Endothelial cell of umbilical vein (primary cell): ENCODE data around the gene LMAN2. TPM values are rescaled to one million over a fixed set of nuclear protein-coding genes. Genes with fewer than 3 reads are reported as not detected.

ENCODE experiments used
- BruUV-seq: library from RNA; stranded (reverse); fragments of 400-500 nt; replicated peaks from 2 replicates; lab custom pipeline; 2021; lab: Mats Ljungman, UMichigan
- CTCF ChIA-PET: fragments of 300-600, 350-600 bp; sonication (Branson Sonifier 250); formaldehyde crosslinking; loops from one replicate; lab custom pipeline; 2021; ENCODE audit warnings: antibody characterized with exemption, inconsistent platforms; lab: Charles Lee
- POLR2A ChIA-PET: fragments of 300-600, 350-600 bp; sonication (Branson Sonifier 250); formaldehyde crosslinking; loops from one replicate; lab custom pipeline; 2021; ENCODE audit warnings: antibody characterized with exemption, inconsistent platforms; lab: Charles Lee
- DNase-seq: peaks from one replicate; pipeline ENCODE4 v3.0.0-alpha.2; 2011; ENCODE audit warnings: low read depth, low spot score
- FAIRE-seq: peaks from 2 replicates; lab custom pipeline; 2011; peaks lifted over from hg19 to GRCh38; lab: Jason Lieb, UNC
- H2AFZ ChIP-seq: 2 replicates; pipeline ENCODE4 v1.6.0; 2012; ENCODE audit warnings: low read depth, low read length, control low read depth, inconsistent platforms
- H3K27ac ChIP-seq: 2 replicates; pipeline ENCODE4 v1.5.1; 2011; ENCODE audit warnings: low read depth, mild to moderate bottlenecking, control low read depth, low read length, moderate library complexity; ENCODE audit not compliant: insufficient read depth
- H3K27me3 ChIP-seq, 2 experiments: 2 replicates each; pipeline versions ENCODE4 v1.6.0 to v1.6.1; 2011; ENCODE audit warnings: low read length in 2 of 2, mixed read lengths in 1 of 2; ENCODE audit not compliant: control insufficient read depth in 2 of 2, insufficient read depth in 2 of 2
- H3K36me3 ChIP-seq, 2 experiments: 2 replicates in 1 of 2; 3 replicates in 1 of 2; pipeline ENCODE4 v1.5.1; 2011; ENCODE audit warnings: low read length in 2 of 2, mild to moderate bottlenecking in 1 of 2, moderate library complexity in 1 of 2; ENCODE audit not compliant: control insufficient read depth in 2 of 2, insufficient read depth in 2 of 2; ENCODE audit errors: extremely low read depth in 1 of 2
- H3K4me1 ChIP-seq: 3 replicates; pipeline ENCODE4 v1.5.1; 2011; ENCODE audit warnings: mild to moderate bottlenecking, low read length; ENCODE audit not compliant: control insufficient read depth, insufficient read depth; ENCODE audit errors: extremely low read depth
- H3K4me2 ChIP-seq: 2 replicates; pipeline ENCODE4 v1.6.1; 2011; ENCODE audit warnings: low read length, control low read depth, mixed read lengths; ENCODE audit not compliant: insufficient read depth
- H3K4me3 ChIP-seq, 3 experiments: fragments of 200-600 bp in 1 of 3; sonication (generic), shearing (Covaris generic) in 1 of 3; replicated peaks in 1 of 3; 2 replicates each; pipeline ENCODE4 v1.5.1; 2011 to 2016; ENCODE audit warnings: control low read depth in 3 of 3, low read length in 3 of 3, mild to moderate bottlenecking in 2 of 3, inconsistent platforms in 1 of 3, low read depth in 1 of 3, moderate library complexity in 1 of 3; ENCODE audit not compliant: insufficient read depth in 1 of 3
- H3K79me2 ChIP-seq: 2 replicates; pipeline ENCODE4 v1.6.0; 2012; ENCODE audit warnings: low read length, inconsistent platforms; ENCODE audit not compliant: control insufficient read depth, insufficient read depth
- H3K9ac ChIP-seq: replicated peaks from 2 replicates; pipeline ENCODE3; 2011; ENCODE audit warnings: low read length, control low read depth; ENCODE audit not compliant: insufficient read depth; ENCODE audit errors: extremely low read depth
- H3K9me1 ChIP-seq: replicated peaks from 3 replicates; pipeline ENCODE4 v1.6.0; 2011; ENCODE audit warnings: mild to moderate bottlenecking, low read length; ENCODE audit not compliant: control insufficient read depth, insufficient read depth; ENCODE audit errors: extremely low read depth
- H3K9me3 ChIP-seq: replicated peaks from 2 replicates; pipeline ENCODE4 v1.5.1; 2012; ENCODE audit warnings: low read length, inconsistent platforms; ENCODE audit not compliant: control insufficient read depth, insufficient read depth
- H4K20me1 ChIP-seq: replicated peaks from 2 replicates; pipeline ENCODE3; 2011; ENCODE audit warnings: mild to moderate bottlenecking, low read length; ENCODE audit not compliant: control insufficient read depth, insufficient read depth; ENCODE audit errors: extremely low read depth
- EZH2 ChIP-seq: IDR thresholded peaks from 2 replicates; pipeline ENCODE4 v1.6.1; 2012; ENCODE audit warnings: borderline replicate concordance, low read depth, mild to moderate bottlenecking, moderate library complexity, low read length, inconsistent platforms; ENCODE audit not compliant: severe bottlenecking
- FOS ChIP-seq: IDR thresholded peaks from 2 replicates; pipeline ENCODE4 v1.6.1; 2011; ENCODE audit warnings: mild to moderate bottlenecking, low read length, moderate library complexity, borderline replicate concordance; ENCODE audit not compliant: insufficient read depth
- GATA2 ChIP-seq: IDR thresholded peaks from 2 replicates; pipeline ENCODE4 v1.7.0; 2011; ENCODE audit warnings: low read depth, mild to moderate bottlenecking, moderate library complexity, mixed read lengths, low read length; ENCODE audit not compliant: insufficient read length, insufficient read depth
- JUN ChIP-seq: IDR thresholded peaks from 2 replicates; pipeline ENCODE4 v1.6.1; 2011; ENCODE audit warnings: borderline replicate concordance, low read depth; ENCODE audit not compliant: insufficient read length, insufficient read depth
- MYC ChIP-seq: IDR thresholded peaks from one replicate; pipeline ENCODE4 v1.6.1; 2011; ENCODE audit warnings: mild to moderate bottlenecking, low read depth, low read length
- POLR2A ChIP-seq: IDR thresholded peaks from 2 replicates; pipeline ENCODE4 v1.6.1; 2012; ENCODE audit warnings: low read depth, mild to moderate bottlenecking, control low read depth, low read length
- POLR2AphosphoS5 ChIP-seq: IDR thresholded peaks from 2 replicates; pipeline ENCODE4 v1.6.1; 2012; ENCODE audit warnings: low read depth, mild to moderate bottlenecking, control low read depth, low read length, moderate library complexity; ENCODE audit not compliant: insufficient read depth
- dilution Hi-C: fragments of 300-500 bp; cut with MboI; formaldehyde crosslinking; loops from one replicate; pipeline ENCODE4 v1.15.0; 2019; ENCODE audit warnings: low sequenced_read_pairs; ENCODE audit not compliant: extremely low pct_ligation_motif_present
- intact Hi-C: fragments of 100-400 bp; cut with micrococcal nuclease; formaldehyde crosslinking; loops from one replicate; pipeline ENCODE4 v1.10.0; 2022
- polyA plus RNA-seq, 4 experiments: library from polyadenylated mRNA; depleted of rRNA in 3 of 4; stranded (reverse) in 3 of 4; unstranded in 1 of 4; fragments of >200 nt; gene quantifications; 2 replicates each; pipeline versions ENCODE4 v1.2.1 to v1.2.3, GENCODE V29; 2011 to 2012; ENCODE audit warnings: missing spikeins in 1 of 4
- total RNA-seq: library from RNA; stranded (reverse); gene quantifications from 2 replicates; pipeline ENCODE4 v1.2.3, GENCODE V29; 2021
- TF ChIP-seq, protein P1 (sequence below), 2 donors: IDR thresholded peaks; 1 replicate in 1 of 2; 2 replicates in 1 of 2; pipeline ENCODE4 v1.5.1; 2011; ENCODE audit warnings: low read length in 2 of 2, mild to moderate bottlenecking in 2 of 2, moderate library complexity in 2 of 2, control low read depth in 1 of 2, inconsistent platforms in 1 of 2, low read depth in 1 of 2; ENCODE audit not compliant: insufficient read depth in 1 of 2; ENCODE audit errors: extremely low read depth in 1 of 2
- TF ChIP-seq, protein P2 (sequence below): IDR thresholded peaks from 2 replicates; pipeline ENCODE4 v1.6.1; 2011; ENCODE audit not compliant: insufficient read depth, insufficient read length

Gene LMAN2
- total and polyA plus RNA-seq, 2 donors (not counting 3 experiments of a cell fraction or from before 2014, with no cell fraction given): 151 to 370 TPM

DNA sequence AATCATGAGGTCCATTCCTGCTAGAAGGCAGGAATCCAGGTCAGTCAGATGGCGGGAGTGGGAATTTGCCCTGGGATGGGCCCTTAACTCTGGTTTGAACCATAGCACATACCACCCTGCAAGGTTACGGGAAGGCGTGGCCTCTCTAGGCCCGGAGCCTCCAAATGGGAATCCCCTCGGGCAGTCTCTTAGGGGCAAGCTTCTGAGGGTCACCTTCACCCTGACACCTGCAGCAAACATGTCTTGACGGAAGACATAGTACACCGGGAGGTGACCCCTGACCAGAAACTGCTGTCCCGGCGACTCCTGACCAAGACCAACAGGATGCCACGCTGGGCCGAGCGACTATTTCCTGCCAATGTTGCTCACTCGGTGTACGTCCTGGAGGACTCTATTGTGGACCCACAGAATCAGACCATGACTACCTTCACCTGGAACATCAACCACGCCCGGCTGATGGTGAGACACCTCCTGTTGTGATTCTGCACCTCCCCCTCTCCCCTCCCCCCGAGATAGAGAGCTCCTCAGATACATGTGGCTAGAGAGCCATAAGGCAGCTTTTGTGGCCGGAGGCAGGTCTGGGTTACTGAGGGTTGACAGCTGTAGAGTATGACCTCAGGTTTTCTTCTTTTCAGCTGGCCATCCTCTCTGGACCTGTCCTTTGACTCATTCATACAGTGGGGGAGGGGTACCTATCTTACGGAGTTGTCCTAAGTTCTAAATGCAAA is 46.9 kb downstream of the LMAN2 start:
- FAIRE-seq (peak; percentile 80), DNase-seq (peak; percentile 35)
- Histone ChIP-seq H3K79me2 (peaks cover 36% of the 10 kb centered on the region), H3K27ac (peak overlapping the region; percentile 65), H3K4me3 (peak overlapping the region; percentile 58 to 87 (median 80)), H3K9me3 (no peaks in the 10 kb centered on the region), H3K9ac (peak overlapping the region; percentile 85), H3K36me3 (peaks cover 0 to 22% of the 10 kb centered on the region in 2 experiments), H3K27me3 (no peaks in the 10 kb centered on the region), H2AFZ (no peak overlapping the region), H3K9me1 (no peaks in the 10 kb centered on the region), H3K4me1 (peaks cover 35% of the 10 kb centered on the region), H4K20me1 (no peaks in the 10 kb centered on the region), H3K4me2 (peak overlapping the region; percentile 76)
- intact Hi-C loops: loop anchor here (5.0 kb wide), 1 partner anchor 172 kb away; the partner anchor contains the start of gene NSD1
- no TSS peak for BruUV-seq
- dilution Hi-C loops: no loop called here
- ChIA-PET POLR2A (no interaction called here), CTCF (no interaction called here)
- TF ChIP-seq POLR2AphosphoS5 (no peak), FOS (no peak), JUN (no peak), POLR2A (no peak), GATA2 (no peak), MYC (no peak), EZH2 (no peak)
- TF ChIP-seq, protein P1, sequence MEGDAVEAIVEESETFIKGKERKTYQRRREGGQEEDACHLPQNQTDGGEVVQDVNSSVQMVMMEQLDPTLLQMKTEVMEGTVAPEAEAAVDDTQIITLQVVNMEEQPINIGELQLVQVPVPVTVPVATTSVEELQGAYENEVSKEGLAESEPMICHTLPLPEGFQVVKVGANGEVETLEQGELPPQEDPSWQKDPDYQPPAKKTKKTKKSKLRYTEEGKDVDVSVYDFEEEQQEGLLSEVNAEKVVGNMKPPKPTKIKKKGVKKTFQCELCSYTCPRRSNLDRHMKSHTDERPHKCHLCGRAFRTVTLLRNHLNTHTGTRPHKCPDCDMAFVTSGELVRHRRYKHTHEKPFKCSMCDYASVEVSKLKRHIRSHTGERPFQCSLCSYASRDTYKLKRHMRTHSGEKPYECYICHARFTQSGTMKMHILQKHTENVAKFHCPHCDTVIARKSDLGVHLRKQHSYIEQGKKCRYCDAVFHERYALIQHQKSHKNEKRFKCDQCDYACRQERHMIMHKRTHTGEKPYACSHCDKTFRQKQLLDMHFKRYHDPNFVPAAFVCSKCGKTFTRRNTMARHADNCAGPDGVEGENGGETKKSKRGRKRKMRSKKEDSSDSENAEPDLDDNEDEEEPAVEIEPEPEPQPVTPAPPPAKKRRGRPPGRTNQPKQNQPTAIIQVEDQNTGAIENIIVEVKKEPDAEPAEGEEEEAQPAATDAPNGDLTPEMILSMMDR (IDR thresholded peaks at IDR 0.05; ENCODE audit: extremely low read depth in 1 of 2, insufficient read depth in 1 of 2, low read depth in 1 of 2, low read length in 2 of 2): no peak
- TF ChIP-seq, protein P2, sequence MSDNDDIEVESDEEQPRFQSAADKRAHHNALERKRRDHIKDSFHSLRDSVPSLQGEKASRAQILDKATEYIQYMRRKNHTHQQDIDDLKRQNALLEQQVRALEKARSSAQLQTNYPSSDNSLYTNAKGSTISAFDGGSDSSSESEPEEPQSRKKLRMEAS: no peak
